ENCODE measurements around the gene GSTM4. TPM values are rescaled to one million over a fixed set of nuclear protein-coding genes. Genes with fewer than 3 reads are reported as not detected.

The GSTM4 gene
- total RNA-seq, 1 donor from 2014 or later, result 4.6 TPM

DNA sequence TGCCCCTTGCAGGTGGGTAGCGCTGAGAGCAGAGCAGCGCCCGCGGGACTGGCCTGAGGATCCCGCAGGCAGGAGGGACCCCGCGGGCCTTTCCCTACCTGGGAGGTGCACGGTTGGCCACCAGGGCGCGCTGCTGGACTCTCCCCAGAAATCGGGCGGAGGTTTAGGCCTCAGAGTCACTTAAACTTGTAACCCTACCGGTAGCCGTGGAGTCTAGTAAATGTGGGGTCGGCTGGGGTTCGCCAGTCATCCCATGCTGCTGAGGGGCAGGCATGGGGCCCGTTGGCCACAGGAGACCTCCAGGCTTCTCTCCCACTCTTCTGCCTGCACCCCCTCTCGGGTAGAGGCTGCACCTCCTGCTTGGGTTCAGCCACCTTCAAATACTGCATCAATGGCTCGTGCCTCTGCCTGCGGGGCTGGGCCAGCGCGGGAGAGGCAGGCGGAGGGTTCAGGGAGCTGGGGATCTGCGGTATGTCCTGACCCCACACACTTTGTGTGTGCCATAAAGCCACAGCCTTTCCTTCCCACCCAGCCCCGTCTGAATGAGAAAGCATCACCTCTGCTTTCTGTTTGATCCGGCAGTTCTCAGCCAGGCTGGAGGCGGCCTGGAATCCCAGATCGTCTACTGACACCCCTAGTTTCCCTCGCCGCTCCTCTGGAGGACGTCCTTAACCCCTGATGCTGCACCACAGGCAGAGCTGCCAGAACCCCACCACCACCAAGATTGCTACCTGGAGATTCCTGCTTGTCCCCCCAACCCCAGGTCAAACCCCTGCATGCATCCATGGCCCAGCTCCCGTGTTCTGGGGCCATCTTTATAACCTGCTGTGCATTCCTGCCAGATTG, 12.3 kb upstream of the GSTM4 start:
- no peak for FAIRE-seq
- H3K36me3 ChIP-seq (ENCODE audit: insufficient read depth, low read length), result no peaks in the 10 kb centered on the region
- no peaks in the 10 kb centered on the region for H3K36me3 Mint-ChIP-seq (ENCODE audit: low read depth, unreplicated experiment)
- H3K4me1 ChIP-seq (ENCODE audit: insufficient read depth, low read length), result peaks cover 7% of the 10 kb centered on the region
- peaks cover 17% of the 10 kb centered on the region for H3K27me3 Mint-ChIP-seq (ENCODE audit: low read depth, unreplicated experiment)
- H3K27ac Mint-ChIP-seq (ENCODE audit: unreplicated experiment), result no peak overlapping the region
- no peak overlapping the region for H3K27ac ChIP-seq (ENCODE audit: low read depth, low read length)
- no peaks in the 10 kb centered on the region for H3K27me3 ChIP-seq (ENCODE audit: insufficient read depth, low read length)
- H4K20me1 ChIP-seq (ENCODE audit: insufficient read depth, low read length), result no peaks in the 10 kb centered on the region
- no peak overlapping the region for H3K9ac ChIP-seq (ENCODE audit: low read length)
- no peaks in the 10 kb centered on the region for H3K9me3 Mint-ChIP-seq (ENCODE audit: unreplicated experiment)
- H3K4me3 ChIP-seq (ENCODE audit: insufficient read depth, low read depth, low read length), result no peak overlapping the region
- H3K79me2 ChIP-seq (ENCODE audit: insufficient read depth, low read length), result no peaks in the 10 kb centered on the region
- peak; percentile 62 for TF ChIP-seq CTCF (IDR thresholded peaks at IDR 0.05; ENCODE audit: insufficient read depth, low read depth, low read length)
- no peak for TF ChIP-seq EZH2 (IDR thresholded peaks at IDR 0.05; ENCODE audit: insufficient read depth, low read length)
- peak; percentile 32 for DNase-seq (ENCODE audit: low read depth)
- H3K4me3 Mint-ChIP-seq (ENCODE audit: unreplicated experiment), result no peak overlapping the region
- H2AFZ ChIP-seq (ENCODE audit: low read depth, low read length), result peak overlapping the region; percentile 60
- peak overlapping the region; percentile 30 for H3K4me2 ChIP-seq (ENCODE audit: low read length)
- H3K4me1 Mint-ChIP-seq (ENCODE audit: low read depth, unreplicated experiment), result no peaks in the 10 kb centered on the region
- no peaks in the 10 kb centered on the region for H3K9me3 ChIP-seq (ENCODE audit: insufficient read depth, low read depth, low read length)

DNA sequence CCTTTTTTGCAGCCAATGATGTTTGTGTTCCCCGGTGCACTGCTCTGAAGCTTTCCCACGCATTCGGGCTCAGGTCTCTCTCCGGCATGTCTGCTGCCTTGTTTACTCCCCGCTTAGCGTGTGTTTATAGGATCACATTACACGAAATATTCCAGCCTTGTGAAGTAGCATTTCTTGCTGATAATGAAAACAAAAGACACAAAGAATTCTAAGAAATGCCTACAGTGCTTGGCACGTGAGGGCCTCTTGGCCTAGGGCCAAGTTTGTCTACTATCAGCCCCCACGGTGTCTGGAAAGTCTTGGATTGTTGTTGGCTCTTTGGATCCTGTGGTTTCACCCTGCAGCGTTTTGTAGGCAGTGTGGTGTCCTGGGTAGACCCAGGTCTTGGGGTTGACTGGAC, 11.2 kb upstream of the GSTM4 start:
- no peaks in the 10 kb centered on the region for H3K79me2 ChIP-seq (ENCODE audit: insufficient read depth, low read length)
- no peaks in the 10 kb centered on the region for H3K9me3 Mint-ChIP-seq (ENCODE audit: unreplicated experiment)
- DNase-seq (ENCODE audit: low read depth) (no peak), FAIRE-seq (no peak)
- H3K4me1 Mint-ChIP-seq (ENCODE audit: low read depth, unreplicated experiment), result no peaks in the 10 kb centered on the region
- H3K9me3 ChIP-seq (ENCODE audit: insufficient read depth, low read depth, low read length), result no peaks in the 10 kb centered on the region
- H3K36me3 Mint-ChIP-seq (ENCODE audit: low read depth, unreplicated experiment), result no peaks in the 10 kb centered on the region
- H3K36me3 ChIP-seq (ENCODE audit: insufficient read depth, low read length), result no peaks in the 10 kb centered on the region
- no peak for TF ChIP-seq EZH2 (IDR thresholded peaks at IDR 0.05; ENCODE audit: insufficient read depth, low read length)
- TF ChIP-seq CTCF (IDR thresholded peaks at IDR 0.05; ENCODE audit: insufficient read depth, low read depth, low read length), result no peak
- no peaks in the 10 kb centered on the region for H3K27me3 ChIP-seq (ENCODE audit: insufficient read depth, low read length)
- peaks cover 17% of the 10 kb centered on the region for H3K27me3 Mint-ChIP-seq (ENCODE audit: low read depth, unreplicated experiment)
- H2AFZ ChIP-seq (ENCODE audit: low read depth, low read length), result no peak overlapping the region
- no peak overlapping the region for H3K4me3 ChIP-seq (ENCODE audit: insufficient read depth, low read depth, low read length)
- H3K9ac ChIP-seq (ENCODE audit: low read length), result no peak overlapping the region
- no peak overlapping the region for H3K27ac ChIP-seq (ENCODE audit: low read depth, low read length)
- H3K4me2 ChIP-seq (ENCODE audit: low read length), result no peak overlapping the region
- no peak overlapping the region for H3K27ac Mint-ChIP-seq (ENCODE audit: unreplicated experiment)
- H3K4me1 ChIP-seq (ENCODE audit: insufficient read depth, low read length), result peaks cover 7% of the 10 kb centered on the region
- no peaks in the 10 kb centered on the region for H4K20me1 ChIP-seq (ENCODE audit: insufficient read depth, low read length)
- H3K4me3 Mint-ChIP-seq (ENCODE audit: unreplicated experiment), result no peak overlapping the region

- peak overlapping the region; percentile 38 for H3K4me3 ChIP-seq (ENCODE audit: insufficient read depth, low read depth, low read length)
- Mint-ChIP-seq H3K36me3 (ENCODE audit: low read depth, unreplicated experiment) (no peaks in the 10 kb centered on the region), H3K4me1 (ENCODE audit: low read depth, unreplicated experiment) (no peaks in the 10 kb centered on the region), H3K4me3 (ENCODE audit: unreplicated experiment) (no peak overlapping the region), H3K27ac (ENCODE audit: unreplicated experiment) (no peak overlapping the region), H3K9me3 (ENCODE audit: unreplicated experiment) (no peaks in the 10 kb centered on the region), H3K27me3 (ENCODE audit: low read depth, unreplicated experiment) (peaks cover 33% of the 10 kb centered on the region)
- no peaks in the 10 kb centered on the region for H3K9me3 ChIP-seq (ENCODE audit: insufficient read depth, low read depth, low read length)
- peaks cover 5% of the 10 kb centered on the region for H3K27me3 ChIP-seq (ENCODE audit: insufficient read depth, low read length)
- H3K4me2 ChIP-seq (ENCODE audit: low read length), result peak overlapping the region; percentile 74
- no peaks in the 10 kb centered on the region for H4K20me1 ChIP-seq (ENCODE audit: insufficient read depth, low read length)
- peak overlapping the region; percentile 30 for H3K9ac ChIP-seq (ENCODE audit: low read length)
- peaks cover 12% of the 10 kb centered on the region for H3K4me1 ChIP-seq (ENCODE audit: insufficient read depth, low read length)
- H3K36me3 ChIP-seq (ENCODE audit: insufficient read depth, low read length), result no peaks in the 10 kb centered on the region
- H3K79me2 ChIP-seq (ENCODE audit: insufficient read depth, low read length), result no peaks in the 10 kb centered on the region
- TF ChIP-seq CTCF (IDR thresholded peaks at IDR 0.05; ENCODE audit: insufficient read depth, low read depth, low read length) (peak; percentile 28), EZH2 (IDR thresholded peaks at IDR 0.05; ENCODE audit: insufficient read depth, low read length) (no peak)
- peak; percentile 27 for DNase-seq (ENCODE audit: low read depth)
- H3K27ac ChIP-seq (ENCODE audit: low read depth, low read length), result no peak overlapping the region
- no peak for FAIRE-seq
- peak overlapping the region; percentile 10 for H2AFZ ChIP-seq (ENCODE audit: low read depth, low read length)
Measured at GRCh38 chr1:109649491-109649914, 6.4 kb upstream of the GSTM4 start.

Measured in astrocyte (in vitro differentiated cells and primary cell).